ENCODE measurements around the gene PLCL1.
"Not testable (repeated sequence)": the region's sequence is repeated elsewhere in the genome, so short reads cannot be mapped to it uniquely, and the experiment has no call there.

The PLCL1 gene

GRCh38 chr2:197810491-197810890 lies 6.1 kb downstream of the PLCL1 start:
- DNase-seq, result no peak

- DNase-seq, result no peak
Observed at GRCh38 chr2:197813093-197813787, 8.8 kb downstream of the PLCL1 start.

GRCh38 chr2:197814526-197814925 lies 10.1 kb downstream of the PLCL1 start:
- DNase-seq, result no peak

DNA sequence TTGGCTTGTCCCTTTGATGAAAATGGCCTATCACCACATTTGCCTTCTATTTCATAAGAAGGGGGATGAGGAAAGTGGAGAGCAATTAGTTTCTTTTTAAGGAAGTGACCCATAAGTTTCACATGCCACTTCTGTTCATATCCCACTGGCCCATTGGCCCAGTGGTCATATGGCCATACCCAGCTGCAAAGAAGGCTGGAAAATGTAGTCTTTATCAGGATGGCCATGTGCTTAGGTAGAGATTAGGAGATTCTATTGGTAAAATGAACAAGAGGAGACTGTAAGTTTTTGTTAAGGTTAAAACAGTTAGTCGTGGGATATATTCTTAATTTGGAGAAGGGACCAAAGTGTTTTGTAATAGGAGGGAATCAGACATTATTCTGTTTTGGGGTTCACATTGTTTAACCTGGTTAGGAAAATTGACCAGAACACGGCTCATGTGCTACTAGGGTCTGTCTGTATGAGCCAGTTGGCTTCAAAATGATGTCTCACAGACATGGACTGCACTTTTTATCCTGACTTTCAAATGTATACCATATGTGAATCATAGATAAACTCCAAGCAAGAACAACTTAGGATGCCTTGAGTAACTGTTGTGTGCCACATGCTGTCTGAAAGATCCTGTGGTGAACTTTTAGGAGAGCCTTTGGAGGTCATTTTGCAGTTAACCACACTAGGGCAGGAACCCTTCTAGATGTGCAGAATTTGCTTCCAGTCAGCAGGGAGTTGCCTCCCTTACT lies 17.3 kb downstream of the PLCL1 start:
- no peak for DNase-seq

GRCh38 chr2:197822333-197822732 lies 17.9 kb downstream of the PLCL1 start:
- DNase-seq, result no peak

- DNase-seq, result no peak
Observed at GRCh38 chr2:197827618-197828017, 23.2 kb downstream of the PLCL1 start.

GRCh38 chr2:197828464-197829135 lies 24.2 kb downstream of the PLCL1 start:
- no peak for DNase-seq

DNA sequence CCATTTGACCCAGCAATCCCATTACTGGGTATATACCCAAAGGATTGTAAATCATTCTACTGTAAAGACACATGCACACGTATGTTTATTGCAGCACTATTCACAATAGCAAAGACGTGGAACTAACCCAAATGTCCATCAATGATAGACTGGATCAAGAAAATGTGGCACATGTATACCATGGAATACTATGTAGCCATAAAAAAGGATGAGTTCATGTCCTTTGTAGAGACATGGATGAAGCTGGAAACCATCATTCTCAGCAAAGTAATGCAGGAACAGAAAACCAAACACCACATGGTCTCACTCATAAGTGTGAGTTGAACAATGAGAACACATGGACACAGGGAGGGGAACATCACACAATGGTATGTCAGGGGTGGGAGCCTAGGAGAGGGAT lies 30.4 kb downstream of the PLCL1 start:
- DNase-seq, result not testable (repeated sequence)

GRCh38 chr2:197835293-197835692 lies 30.9 kb downstream of the PLCL1 start:
- DNase-seq, result no peak

DNA sequence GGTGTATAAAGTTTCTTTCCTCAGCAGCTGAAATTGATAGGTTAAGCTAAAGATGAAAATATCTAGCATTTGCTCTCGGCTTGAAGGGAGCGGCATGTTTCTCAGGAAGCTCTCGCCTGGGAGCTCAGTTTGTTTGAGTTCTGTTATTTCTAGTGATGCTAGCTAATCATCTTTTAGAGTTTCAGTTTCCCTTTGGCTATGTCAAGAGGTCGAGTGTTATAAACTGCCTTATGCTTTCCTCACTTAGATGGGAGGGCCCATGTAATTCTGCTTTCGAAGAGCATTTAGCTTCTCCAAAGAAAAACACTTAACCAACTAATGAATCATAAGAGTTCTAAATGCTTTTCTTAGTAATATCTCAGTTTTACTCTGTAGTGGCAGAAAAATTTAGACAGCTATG lies 33.6 kb downstream of the PLCL1 start:
- no peak for DNase-seq

- DNase-seq, result no peak
Observed at GRCh38 chr2:197838579-197838978, 34.2 kb downstream of the PLCL1 start.

DNA sequence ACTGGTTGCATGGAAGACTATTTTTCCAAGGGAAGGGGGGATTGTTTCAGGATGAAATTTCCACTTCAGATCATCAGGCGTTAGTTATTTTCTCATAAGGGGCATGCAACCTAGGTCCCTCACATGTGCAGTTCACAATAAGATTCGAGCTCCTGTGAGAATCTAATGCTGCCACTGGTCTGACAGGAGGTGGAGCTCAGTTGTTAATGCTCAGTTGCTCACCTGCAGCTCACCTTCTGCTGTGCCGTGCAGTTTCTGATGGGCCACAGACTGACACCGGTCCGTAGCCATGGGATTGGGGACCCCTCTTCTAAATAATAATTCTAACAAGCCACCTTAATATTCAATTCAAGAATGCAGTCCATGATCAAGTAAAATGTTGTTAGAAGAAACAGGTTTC lies 34.9 kb downstream of the PLCL1 start:
- DNase-seq, result no peak

DNA sequence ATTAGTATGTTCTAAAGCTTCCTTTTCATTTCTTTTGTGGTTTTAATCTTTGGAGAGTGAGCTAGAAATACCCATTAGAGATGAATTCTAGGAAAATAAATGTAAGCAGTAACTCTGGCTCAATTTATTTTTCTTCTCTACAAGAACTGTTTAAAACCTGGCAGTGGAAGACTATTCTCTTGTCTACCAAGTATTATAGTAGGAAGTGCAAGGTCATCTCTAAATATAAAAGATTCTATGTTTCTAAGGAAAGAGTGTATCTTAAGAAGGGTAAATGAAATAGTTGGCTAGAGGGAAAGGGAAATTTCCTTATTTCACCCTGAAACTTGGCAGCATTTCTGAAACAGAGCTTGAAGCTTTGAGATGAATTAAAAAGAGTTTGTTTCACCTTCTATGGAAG lies 35.5 kb downstream of the PLCL1 start:
- no peak for DNase-seq

DNA sequence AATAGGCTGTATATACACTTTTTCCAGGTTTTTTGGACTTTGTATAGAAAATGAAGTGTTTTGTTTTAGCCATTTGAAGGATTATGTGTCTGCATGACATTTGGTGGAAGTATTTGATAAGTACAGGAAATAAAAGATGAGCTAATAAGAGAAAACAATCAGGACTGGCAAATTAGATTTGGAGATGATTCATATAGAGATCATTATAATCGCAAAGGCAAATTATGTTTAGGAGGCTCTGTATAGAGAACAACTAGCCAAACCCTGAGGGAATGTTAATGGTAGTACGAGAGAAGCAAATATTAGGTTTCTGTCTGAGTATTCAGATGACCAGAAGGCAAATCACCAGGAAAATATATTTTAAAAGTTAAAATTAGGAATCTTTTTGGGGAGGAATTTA lies 41.7 kb downstream of the PLCL1 start:
- DNase-seq, result no peak

- no peak for DNase-seq
Observed at GRCh38 chr2:197846777-197847176, 42.4 kb downstream of the PLCL1 start.

DNA sequence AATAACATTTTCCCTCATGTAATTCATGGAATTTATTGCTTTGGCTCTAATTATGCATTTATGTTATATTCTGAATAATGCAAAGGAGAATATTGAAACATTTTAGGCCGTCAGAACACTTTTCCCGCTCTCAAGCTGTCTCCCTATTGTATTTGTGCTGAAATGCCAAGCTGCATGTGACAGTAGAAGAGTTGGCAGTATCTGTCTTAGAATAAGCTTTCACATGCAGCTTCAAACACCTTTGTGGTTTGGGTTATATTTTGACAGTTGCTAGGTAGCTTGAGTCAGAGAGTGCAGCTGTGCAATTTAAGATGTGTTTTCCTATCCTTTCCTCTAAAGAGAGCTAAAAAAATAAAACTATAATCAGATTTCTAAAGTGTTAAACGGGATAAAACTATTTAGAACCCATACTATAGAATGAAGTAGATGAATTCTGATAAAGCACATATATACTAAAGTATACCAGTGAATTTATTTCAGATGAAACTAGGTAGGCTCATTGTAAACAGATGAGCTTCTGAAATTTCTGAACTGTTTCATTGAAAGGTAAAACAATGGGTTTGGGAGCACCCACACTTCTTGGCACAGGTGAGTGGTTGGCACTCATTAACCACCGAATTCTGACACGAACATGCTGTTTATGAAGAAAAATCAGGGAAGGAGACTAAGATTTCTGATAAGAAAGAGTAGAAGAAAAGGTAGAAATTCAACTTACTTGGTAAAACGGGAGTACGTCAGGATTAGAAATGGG lies 43.4 kb downstream of the PLCL1 start:
- no peak for DNase-seq

DNA sequence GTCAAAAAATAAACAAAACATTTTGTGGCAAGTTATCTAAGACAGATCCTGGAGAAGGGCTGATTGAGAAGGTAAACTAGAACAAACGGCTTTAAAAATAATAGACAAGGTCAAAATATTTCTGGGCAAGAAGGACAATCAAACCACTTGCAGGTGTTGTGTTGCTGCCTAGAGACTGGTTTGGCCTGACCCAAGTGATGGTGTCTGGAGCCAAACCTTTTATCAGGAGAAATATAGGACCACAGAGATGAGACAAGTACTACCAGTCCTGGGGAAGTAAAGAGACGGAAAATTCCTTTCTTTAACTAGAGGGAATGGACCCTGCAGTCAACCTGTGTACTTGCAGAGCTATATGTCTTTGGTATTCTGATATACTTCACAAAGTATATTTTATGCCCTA lies 44.2 kb downstream of the PLCL1 start:
- no peak for DNase-seq

- DNase-seq, result no peak
Observed at GRCh38 chr2:197850882-197851450, 46.6 kb downstream of the PLCL1 start.

DNA sequence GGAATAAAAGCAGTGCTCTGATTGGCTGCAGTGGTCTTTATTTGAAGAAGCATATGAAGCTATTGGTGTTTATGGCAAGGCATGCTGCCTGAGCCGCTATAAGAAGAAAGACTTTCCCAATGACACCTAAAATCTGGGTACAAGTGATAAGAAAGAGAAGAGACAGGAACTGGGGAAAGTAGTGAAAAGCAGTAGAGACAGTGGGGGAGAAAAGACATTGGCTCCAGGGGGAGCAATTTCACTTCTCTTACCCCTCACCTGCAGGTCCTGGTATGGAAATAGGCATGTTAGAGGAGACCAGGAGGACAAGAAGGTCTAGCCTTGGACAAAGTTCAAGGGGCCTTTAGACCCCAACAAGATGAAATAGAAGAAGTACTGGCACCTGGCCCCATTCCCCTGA lies 47.1 kb downstream of the PLCL1 start:
- DNase-seq, result no peak

DNA sequence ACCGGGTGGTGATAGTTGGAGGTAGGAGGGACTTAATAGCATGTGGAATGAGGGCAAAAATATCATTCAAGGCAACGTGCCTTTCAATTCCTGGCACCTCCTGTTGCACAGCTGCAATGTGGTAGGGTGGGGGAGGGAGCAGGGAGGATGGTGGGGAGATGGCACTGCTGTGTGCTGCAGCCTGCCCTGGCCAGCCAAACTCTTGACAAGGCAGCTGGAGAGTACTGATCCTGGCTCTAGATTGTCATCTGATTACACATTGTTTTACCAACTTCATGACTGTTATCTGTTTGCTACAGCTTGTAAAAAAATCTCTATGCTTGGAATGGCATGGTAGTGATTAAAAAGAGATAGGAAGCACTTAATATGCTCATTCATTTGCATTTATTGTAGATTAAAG lies 47.7 kb downstream of the PLCL1 start:
- no peak for DNase-seq

- no peak for DNase-seq
Observed at GRCh38 chr2:197853549-197853948, 49.2 kb downstream of the PLCL1 start.

GRCh38 chr2:197857476-197858107 lies 53.2 kb downstream of the PLCL1 start:
- no peak for DNase-seq

All from NCI-H446 treated with DMSO at 0.1 percent for 48 hours (cell line).